Gastrocnemius medialis (tissue), 4 donors: ENCODE results near the gene SRP9. TPM values are rescaled to one million over a fixed set of nuclear protein-coding genes. Genes with fewer than 3 reads are reported as not detected.

Experiments
- ATAC-seq, 2 donors: fragments of 150-250 bp; one replicate each; pipeline ENCODE4 v1.9.1; 2016
- DNase-seq, 2 donors: peaks; one replicate each; pipeline ENCODE4 v3.0.0-alpha.2; 2019
- H3K27ac ChIP-seq, 4 donors: fragments of 200-600 bp; sonication (generic); 1 replicate in 1 of 4; 2 replicates in 3 of 4; pipeline ENCODE4 v1.5.1; 2016 to 2018; ENCODE audit warnings: mild to moderate bottlenecking in 2 of 4, moderate library complexity in 1 of 4
- H3K27me3 ChIP-seq, 3 donors: fragments of 200-600 bp; sonication (generic) in 2 of 3; 1 replicate in 1 of 3; 2 replicates in 2 of 3; pipeline versions ENCODE4 v1.5.1 to v1.6.0; 2016 to 2019; ENCODE audit warnings: mild to moderate bottlenecking in 1 of 3, moderate library complexity in 1 of 3
- H3K36me3 ChIP-seq, 2 donors: fragments of 200-600 bp; sonication (generic) in 1 of 2; one replicate each; pipeline ENCODE4 v1.5.1; 2017 to 2018
- H3K4me1 ChIP-seq, 2 donors: fragments of 200-600 bp; sonication (generic) in 1 of 2; one replicate each; pipeline ENCODE4 v1.5.1; 2016 to 2017; ENCODE audit warnings: mild to moderate bottlenecking in 2 of 2
- H3K4me3 ChIP-seq, 4 donors: fragments of 200-600 bp; sonication (generic) in 3 of 4; 1 replicate in 1 of 4; 2 replicates in 3 of 4; pipeline ENCODE4 v1.5.1; 2016 to 2019; ENCODE audit warnings: mild to moderate bottlenecking in 2 of 4
- H3K9me3 ChIP-seq, 3 donors: fragments of 200-600 bp; sonication (generic) in 2 of 3; 1 replicate in 1 of 3; 2 replicates in 2 of 3; pipeline ENCODE4 v1.5.1; 2016 to 2019
- POLR2A ChIP-seq, 2 donors: fragments of 450-650 bp; IDR thresholded peaks; one replicate each; pipeline ENCODE4 v1.6.1; 2017; ENCODE audit warnings: antibody characterized with exemption in 2 of 2, mild to moderate bottlenecking in 2 of 2, moderate library complexity in 2 of 2
- in situ Hi-C, 4 donors: fragments of 200-750 bp; cut with MboI; loops; one replicate each; pipeline versions ENCODE4 v1.15.0 to v1.8.0; 2017; ENCODE audit warnings: low sequenced_read_pairs in 4 of 4
- intact Hi-C: fragments of 100-400 bp; cut with DNase I; formaldehyde crosslinking; loops from one replicate; pipeline ENCODE4 v1.15.1; 2023; ENCODE audit warnings: low total_unique reads
- total RNA-seq, 4 donors: library from RNA; depleted of rRNA; stranded (reverse); fragments of >200 nt; gene quantifications; one replicate each; pipeline versions ENCODE4 v1.1.0 to v1.2.3, GENCODE V29; 2016
- TF ChIP-seq, protein P1 (sequence below), 5 experiments: fragments of 450-650 bp in 3 of 5; fragments of 200-600 bp in 2 of 5; sonication (generic) in 2 of 5; IDR thresholded peaks in 4 of 5; conservative IDR thresholded peaks in 1 of 5; 1 replicate in 4 of 5; 2 replicates in 1 of 5; pipeline ENCODE4 v1.5.1; 2016 to 2019; ENCODE audit warnings: antibody characterized with exemption in 5 of 5, mild to moderate bottlenecking in 3 of 5, moderate library complexity in 3 of 5

The SRP9 gene
- total RNA-seq, 4 donors from 2014 or later = 182 to 207 (median 198) TPM

DNA sequence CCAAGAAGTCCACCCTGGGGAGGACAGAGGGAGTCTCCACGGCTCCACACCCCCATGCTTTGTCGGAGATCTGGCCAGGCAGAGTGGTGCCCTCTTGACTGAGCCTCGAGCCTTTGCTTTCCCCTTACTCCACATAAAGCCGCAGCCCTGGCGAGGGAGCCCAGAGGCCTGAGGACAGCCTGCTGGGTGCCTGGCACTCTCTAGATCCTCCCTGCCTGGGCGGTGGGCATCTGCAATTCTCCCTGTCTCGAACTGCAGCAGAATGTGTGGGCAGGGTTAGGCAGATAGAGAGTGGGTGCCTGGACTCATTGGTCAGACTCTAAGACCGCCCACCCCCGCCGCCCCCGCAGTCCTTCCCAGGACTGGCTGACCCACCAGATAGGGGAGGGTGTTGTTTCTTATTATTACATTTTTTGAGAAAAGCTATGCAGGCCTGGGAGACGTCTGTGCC, 46.2 kb downstream of the SRP9 start:
- H3K4me3 ChIP-seq = no peak overlapping the region
- no peaks in the 10 kb centered on the region for H3K9me3 ChIP-seq
- DNase-seq (peak in 1 of 2 donors; percentile 10), ATAC-seq (no peak)
- in situ Hi-C loops (no loop called here), intact Hi-C loops (no loop called here)
- H3K4me1 ChIP-seq = peaks cover 65 to 81% of the 10 kb centered on the region in 2 donors
- no peaks in the 10 kb centered on the region for H3K27me3 ChIP-seq
- H3K27ac ChIP-seq = peak overlapping the region in 2 of 4 donors; percentile 47 to 67
- no peak for TF ChIP-seq POLR2A (IDR thresholded peaks at IDR 0.05)
- TF ChIP-seq, protein P1, sequence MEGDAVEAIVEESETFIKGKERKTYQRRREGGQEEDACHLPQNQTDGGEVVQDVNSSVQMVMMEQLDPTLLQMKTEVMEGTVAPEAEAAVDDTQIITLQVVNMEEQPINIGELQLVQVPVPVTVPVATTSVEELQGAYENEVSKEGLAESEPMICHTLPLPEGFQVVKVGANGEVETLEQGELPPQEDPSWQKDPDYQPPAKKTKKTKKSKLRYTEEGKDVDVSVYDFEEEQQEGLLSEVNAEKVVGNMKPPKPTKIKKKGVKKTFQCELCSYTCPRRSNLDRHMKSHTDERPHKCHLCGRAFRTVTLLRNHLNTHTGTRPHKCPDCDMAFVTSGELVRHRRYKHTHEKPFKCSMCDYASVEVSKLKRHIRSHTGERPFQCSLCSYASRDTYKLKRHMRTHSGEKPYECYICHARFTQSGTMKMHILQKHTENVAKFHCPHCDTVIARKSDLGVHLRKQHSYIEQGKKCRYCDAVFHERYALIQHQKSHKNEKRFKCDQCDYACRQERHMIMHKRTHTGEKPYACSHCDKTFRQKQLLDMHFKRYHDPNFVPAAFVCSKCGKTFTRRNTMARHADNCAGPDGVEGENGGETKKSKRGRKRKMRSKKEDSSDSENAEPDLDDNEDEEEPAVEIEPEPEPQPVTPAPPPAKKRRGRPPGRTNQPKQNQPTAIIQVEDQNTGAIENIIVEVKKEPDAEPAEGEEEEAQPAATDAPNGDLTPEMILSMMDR (IDR thresholded peaks at IDR 0.05 in 4 of 5, conservative IDR thresholded peaks at IDR 0.05 in 1 of 5) = no peak
- H3K36me3 ChIP-seq = no peaks in the 10 kb centered on the region

- Histone ChIP-seq H3K4me3 (no peak overlapping the region), H3K27ac (peak overlapping the region in 2 of 4 donors; percentile 47 to 67), H3K9me3 (no peaks in the 10 kb centered on the region), H3K27me3 (no peaks in the 10 kb centered on the region), H3K4me1 (peaks cover 60 to 76% of the 10 kb centered on the region in 2 donors), H3K36me3 (peaks cover 0 to 5% of the 10 kb centered on the region in 2 donors)
- peak in 1 of 2 donors; percentile 15 for DNase-seq
- TF ChIP-seq POLR2A (IDR thresholded peaks at IDR 0.05) = no peak
- TF ChIP-seq, protein P1 (IDR thresholded peaks at IDR 0.05 in 4 of 5, conservative IDR thresholded peaks at IDR 0.05 in 1 of 5) = no peak
- intact Hi-C loops (no loop called here), in situ Hi-C loops (no loop called here)
- no peak for ATAC-seq
Measured at GRCh38 chr1:225824533-225824941, 46.9 kb downstream of the SRP9 start.

DNA sequence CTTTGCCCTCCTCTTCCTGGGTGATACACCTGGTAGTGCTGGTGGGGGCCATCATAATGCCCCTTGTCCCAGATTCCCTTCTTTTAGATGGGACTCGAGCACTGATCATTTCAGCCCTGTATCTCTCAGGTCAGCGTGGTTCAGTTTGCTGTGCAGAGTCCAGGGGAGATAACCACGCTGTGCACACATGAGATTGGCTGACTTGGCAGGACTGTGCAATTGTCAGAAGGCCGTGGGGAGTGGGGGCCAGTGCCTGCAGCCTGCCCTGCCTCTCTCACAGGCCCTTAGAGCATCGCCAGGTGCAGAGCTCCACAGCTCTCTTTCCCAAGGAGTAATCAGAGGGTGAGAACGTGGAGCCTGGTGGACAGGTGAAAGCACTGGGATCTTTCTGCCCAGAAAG, 47.5 kb downstream of the SRP9 start:
- Histone ChIP-seq H3K4me1 (peaks cover 55 to 70% of the 10 kb centered on the region in 2 donors), H3K27ac (peak overlapping the region in 2 of 4 donors; percentile 49 to 67), H3K27me3 (no peaks in the 10 kb centered on the region), H3K4me3 (no peak overlapping the region), H3K36me3 (peaks cover 0 to 7% of the 10 kb centered on the region in 2 donors), H3K9me3 (no peaks in the 10 kb centered on the region)
- intact Hi-C loops (no loop called here), in situ Hi-C loops (no loop called here)
- DNase-seq = no peak
- TF ChIP-seq POLR2A (IDR thresholded peaks at IDR 0.05) = no peak
- TF ChIP-seq, protein P1 (IDR thresholded peaks at IDR 0.05 in 4 of 5, conservative IDR thresholded peaks at IDR 0.05 in 1 of 5) = no peak
- ATAC-seq = no peak

DNA sequence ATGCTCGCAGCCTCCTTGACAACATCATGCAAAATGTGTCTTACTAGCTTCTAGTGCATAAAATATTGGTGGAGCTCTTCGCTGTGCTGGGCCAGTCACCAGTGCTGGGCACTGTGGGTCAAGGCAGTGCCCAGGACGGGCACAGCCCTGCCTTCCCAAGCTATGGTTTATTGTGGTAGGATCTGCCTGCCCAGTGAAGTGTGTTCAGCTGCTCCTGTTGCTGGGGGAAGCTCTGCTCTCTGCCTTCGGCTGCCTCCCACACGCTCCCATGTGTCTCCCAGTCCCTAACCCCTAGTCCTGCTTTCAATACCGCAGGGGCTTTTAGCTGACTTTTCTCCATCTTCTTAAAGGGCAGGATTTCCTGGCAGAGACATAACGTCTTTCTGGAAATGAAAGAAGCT, 48.0 kb downstream of the SRP9 start:
- intact Hi-C loops = no loop called here
- Histone ChIP-seq H3K4me3 (no peak overlapping the region), H3K27me3 (no peaks in the 10 kb centered on the region), H3K9me3 (no peaks in the 10 kb centered on the region), H3K4me1 (peaks cover 52 to 66% of the 10 kb centered on the region in 2 donors), H3K36me3 (peaks cover 0 to 7% of the 10 kb centered on the region in 2 donors), H3K27ac (peak overlapping the region in 3 of 4 donors; percentile 29 to 67 (median 49))
- DNase-seq (peak in 1 of 2 donors; percentile 8), ATAC-seq (no peak)
- in situ Hi-C loops = no loop called here
- TF ChIP-seq, protein P1 (IDR thresholded peaks at IDR 0.05 in 4 of 5, conservative IDR thresholded peaks at IDR 0.05 in 1 of 5) = no peak
- no peak for TF ChIP-seq POLR2A (IDR thresholded peaks at IDR 0.05)

GRCh38 chr1:225827076-225827475, 49.5 kb downstream of the SRP9 start:
- DNase-seq = peak in 1 of 2 donors; percentile 6
- Histone ChIP-seq H3K4me1 (peaks cover 46 to 55% of the 10 kb centered on the region in 2 donors), H3K27ac (peak overlapping the region in 1 of 4 donors; percentile 67), H3K36me3 (peaks cover 3 to 21% of the 10 kb centered on the region in 2 donors), H3K9me3 (no peaks in the 10 kb centered on the region), H3K4me3 (no peak overlapping the region), H3K27me3 (no peaks in the 10 kb centered on the region)
- in situ Hi-C loops (no loop called here), intact Hi-C loops (no loop called here)
- no peak for TF ChIP-seq POLR2A (IDR thresholded peaks at IDR 0.05)
- TF ChIP-seq, protein P1 (IDR thresholded peaks at IDR 0.05 in 4 of 5, conservative IDR thresholded peaks at IDR 0.05 in 1 of 5) = no peak
- no peak for ATAC-seq
